NCI-H1092 (cell line): ENCODE measurements around the gene TRIM61.
"Not testable (repeated sequence)": the region's sequence is repeated elsewhere in the genome, so short reads cannot be mapped to it uniquely, and the experiment has no call there.

Experiments used
- DNase-seq: peaks from one replicate; lab custom pipeline; 2025; lab: John Stamatoyannopoulos, UW

TRIM61 gene

GRCh38 chr4:164956766-164957643, 20.5 kb downstream of the TRIM61 start:
- DNase-seq, result no peak

- no peak for DNase-seq
These were observed 22.2 kb downstream of the TRIM61 start for GRCh38 chr4:164955107-164955805.

- no peak for DNase-seq
These were observed 24.9 kb downstream of the TRIM61 start for GRCh38 chr4:164952551-164952950.

DNA sequence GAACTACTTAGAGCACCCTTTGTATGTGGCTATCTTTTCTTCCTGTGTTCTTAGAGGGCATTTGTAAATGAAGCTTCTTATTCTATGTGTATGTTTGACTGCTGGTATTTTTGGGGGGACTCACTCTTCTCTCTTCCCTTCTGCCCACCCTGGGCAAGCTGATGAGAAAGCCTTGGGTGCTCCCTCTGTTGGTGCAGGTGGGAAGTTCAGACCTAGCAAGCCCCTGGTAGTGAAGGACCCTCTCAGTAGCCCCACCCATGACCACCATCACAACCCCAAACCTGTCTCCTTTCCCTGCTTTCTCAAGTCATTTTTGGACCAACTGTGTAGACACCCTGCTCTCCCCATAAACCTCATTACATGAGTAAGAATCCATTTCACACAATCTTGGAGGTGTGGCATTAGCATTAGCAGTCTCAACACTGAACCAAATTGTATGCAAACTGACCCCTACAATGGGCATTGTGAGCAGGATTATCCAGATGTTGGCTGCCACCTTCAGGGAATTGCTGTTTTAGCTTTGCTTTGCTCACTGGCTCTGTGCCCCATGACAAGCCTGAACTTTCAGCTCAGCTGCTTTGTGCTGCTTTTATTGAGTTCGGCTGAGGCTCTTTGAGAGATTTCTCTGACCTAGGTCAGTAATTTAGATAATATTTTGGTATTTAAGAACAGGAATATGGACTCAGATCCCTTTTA, 27.9 kb downstream of the TRIM61 start:
- no peak for DNase-seq

DNA sequence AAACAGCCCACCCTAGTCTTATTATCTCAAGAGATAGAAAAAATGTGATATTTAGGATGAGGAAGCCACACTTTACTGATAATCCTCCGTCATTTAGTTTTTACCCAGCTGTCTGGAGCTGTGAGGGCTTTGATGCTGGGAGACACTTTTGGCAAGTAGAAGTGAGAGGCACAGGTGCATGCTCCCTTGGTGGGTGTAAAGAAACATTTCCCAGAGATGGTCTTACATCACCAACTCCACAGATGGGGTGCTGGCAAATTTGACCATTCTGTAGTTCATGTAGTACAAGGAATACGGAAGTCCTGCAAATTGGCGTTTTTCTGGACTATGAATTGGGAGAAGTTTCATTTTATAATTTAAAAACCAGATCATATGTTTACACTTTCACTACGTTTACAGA, 28.5 kb downstream of the TRIM61 start:
- DNase-seq, result no peak

DNA sequence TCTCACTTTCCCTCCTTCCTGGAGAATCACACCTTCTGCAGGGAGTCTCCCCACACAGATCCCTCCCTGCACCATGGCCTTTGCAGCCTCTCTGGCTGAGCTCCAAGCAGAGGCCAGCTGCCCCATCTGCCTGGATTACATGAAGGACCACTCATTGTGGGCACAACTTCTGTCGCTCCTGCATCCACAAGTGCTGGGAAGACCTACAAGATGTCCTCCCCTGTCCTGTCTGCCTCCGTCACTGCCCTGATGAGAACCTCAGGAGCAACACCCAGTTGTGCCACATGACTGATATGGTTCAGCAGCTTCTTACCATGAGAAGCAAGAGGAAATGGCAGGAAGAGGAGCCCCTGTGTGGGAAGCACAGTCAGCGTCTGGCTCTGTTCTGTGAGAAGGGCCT, 29.5 kb downstream of the TRIM61 start:
- not testable (repeated sequence) for DNase-seq

DNA sequence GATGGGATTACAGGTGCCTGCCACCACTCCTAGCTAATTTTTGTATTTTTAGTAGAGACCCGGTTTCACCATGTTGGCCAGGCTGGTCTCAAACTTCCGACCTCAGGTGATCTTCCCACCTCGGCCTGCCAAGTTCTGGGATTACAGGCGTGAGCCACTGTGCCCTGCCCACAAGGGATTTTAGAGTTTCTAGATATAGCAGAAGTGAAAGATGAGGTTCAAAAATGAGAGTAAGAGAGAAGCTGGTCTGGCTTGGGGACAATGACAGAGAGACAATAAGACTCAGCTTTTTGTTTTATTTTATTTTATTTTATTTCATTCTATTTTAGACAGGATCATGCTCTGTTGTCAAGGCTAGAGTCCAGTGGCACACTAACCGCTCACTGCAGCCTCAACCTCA, 30.6 kb downstream of the TRIM61 start:
- no peak for DNase-seq

- no peak for DNase-seq
These were observed 32.3 kb downstream of the TRIM61 start for GRCh38 chr4:164945146-164945545.

DNA sequence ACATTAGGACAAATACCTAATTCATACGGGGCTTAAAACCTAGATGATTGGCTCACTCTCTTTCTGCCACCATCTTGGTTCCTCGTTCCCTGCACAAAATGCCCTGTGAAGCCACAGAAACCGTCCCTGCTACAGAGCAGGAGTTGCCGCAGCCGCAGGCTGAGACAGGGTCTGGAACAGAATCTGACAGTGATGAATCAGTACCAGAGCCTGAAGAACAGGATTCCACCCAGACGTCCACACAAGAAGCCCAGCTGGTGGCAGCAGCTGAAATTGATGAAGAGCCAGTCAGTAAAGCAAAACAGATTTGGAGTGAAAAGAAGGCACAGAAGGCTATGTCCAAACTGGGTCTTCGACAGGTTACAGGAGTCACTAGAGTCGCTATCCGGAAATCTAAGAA, 34.3 kb downstream of the TRIM61 start:
- DNase-seq, result no peak

- no peak for DNase-seq
These were observed 39.7 kb downstream of the TRIM61 start for GRCh38 chr4:164937576-164938270.

DNA sequence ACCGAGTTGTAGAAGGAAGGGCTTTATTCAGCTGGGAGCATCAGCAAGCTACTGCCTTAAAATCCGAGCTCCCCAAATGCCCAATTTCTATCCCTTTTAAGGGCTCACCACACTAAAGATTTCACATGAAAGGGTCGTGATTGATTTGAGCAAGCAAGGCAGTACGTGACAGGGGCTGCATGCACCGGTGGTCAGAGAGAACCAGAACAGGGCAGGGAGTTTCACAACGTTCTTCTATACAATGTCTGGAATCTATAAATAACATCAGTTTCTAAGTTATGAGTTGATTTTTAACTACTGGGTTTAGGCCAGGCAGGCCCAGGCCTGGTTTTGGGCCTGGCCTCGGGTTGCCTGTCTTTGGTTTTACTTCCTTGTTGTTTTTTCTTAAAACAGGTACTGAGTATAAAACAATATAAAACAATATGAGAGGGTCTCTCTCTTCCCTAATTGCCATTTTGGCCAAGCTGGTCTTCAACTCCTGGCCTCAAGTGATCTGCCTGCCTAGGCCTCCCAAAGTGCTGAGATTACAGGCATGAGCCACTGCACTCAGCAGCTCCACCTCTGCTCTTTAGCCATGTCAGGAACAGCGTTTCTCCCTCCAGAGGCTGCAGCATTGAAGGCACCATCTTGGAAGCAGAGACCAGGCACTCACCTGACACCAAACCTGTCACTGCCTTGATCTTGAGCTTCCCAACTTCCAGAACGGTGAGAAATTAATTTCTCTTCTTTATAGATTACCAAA, 41.4 kb downstream of the TRIM61 start:
- DNase-seq, result not testable (repeated sequence)

- DNase-seq, result no peak
These were observed 42.1 kb downstream of the TRIM61 start for GRCh38 chr4:164935363-164935762.

- no peak for DNase-seq
These were observed 44.2 kb downstream of the TRIM61 start for GRCh38 chr4:164933244-164933643.

- no peak for DNase-seq
These were observed 45.7 kb downstream of the TRIM61 start for GRCh38 chr4:164931551-164932324.

DNA sequence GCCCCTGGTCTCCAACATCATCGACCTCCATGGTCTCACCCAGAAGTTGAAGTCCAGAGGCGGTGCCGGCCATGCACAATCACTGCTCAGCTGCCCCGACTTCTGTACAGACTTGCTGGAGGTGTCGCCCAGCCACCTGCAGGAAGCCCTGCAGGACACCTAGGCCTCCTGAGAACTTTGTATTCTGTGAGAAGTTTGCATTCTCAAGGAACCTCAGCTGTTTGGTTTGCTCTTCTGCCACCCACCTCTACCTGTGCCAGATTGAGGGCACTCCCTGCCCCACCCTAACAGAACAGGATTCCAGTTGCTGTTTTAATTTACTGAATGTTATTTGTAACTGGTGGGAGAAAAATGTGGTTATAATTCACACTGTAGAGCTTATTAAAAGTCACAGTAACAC, 46.8 kb downstream of the TRIM61 start:
- no peak for DNase-seq

DNA sequence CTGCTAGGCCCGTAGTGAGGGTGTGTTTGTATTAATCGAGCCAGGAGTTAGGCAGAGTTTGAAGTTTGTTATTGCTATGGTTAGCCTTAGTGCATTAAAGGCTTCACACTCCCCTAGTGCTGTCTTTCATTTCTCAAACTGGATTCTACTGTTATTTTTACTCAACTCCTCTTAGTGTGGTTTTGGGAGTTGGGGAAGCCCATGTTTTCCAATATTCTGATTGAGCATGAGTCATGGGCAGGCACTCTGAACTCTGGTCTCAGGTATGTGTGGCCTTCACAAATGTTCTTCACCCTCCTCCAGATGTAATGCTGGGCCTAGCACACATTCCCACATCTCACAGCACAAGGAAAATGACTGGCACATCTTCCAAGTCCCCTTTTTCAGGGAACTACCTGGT, 50.4 kb downstream of the TRIM61 start:
- not testable (repeated sequence) for DNase-seq

DNA sequence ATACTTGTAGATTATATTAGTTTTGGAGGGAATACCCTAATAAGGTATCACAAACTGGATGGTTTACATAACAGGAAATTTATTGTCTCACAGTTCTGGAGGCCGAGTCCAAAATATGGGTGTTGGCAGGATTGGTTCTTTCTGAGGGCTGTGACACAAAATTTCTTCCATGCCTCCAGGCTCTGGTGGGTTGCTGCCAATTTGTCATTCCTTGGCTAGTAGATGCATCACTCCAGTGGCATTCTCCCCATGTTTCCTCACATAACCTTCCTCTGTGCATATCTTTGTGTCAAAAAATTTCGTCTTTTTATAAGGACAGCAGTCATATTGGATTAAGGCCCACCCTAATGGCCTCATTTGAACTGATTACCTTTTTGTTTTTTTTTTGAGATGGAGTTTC, 51.2 kb downstream of the TRIM61 start:
- no peak for DNase-seq

DNA sequence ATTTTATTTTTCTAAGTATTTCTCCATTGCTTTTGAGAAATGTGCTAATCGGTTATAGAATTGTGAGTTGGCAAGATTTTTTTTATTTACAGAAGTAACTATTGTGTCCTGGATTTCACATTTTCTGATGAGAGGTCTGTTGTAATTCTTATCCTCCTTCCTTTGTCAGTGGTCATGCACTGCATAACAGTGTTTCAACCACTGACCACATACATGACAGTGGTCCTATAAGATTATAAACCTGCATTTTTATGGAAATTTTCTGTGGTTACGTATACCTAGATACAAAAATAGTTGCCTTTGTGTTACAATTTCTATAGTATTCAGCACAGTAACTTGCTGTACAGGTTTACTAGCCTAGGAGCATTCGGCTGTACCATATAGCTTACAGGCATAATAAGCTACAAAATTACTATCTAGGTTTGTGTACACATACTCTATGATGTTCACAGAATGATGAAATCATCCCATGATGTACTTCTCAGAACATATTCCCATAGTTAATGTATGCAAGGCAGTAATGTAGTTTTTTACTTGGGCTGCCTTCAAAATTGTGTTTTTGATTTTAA, 52.7 kb downstream of the TRIM61 start:
- no peak for DNase-seq

DNA sequence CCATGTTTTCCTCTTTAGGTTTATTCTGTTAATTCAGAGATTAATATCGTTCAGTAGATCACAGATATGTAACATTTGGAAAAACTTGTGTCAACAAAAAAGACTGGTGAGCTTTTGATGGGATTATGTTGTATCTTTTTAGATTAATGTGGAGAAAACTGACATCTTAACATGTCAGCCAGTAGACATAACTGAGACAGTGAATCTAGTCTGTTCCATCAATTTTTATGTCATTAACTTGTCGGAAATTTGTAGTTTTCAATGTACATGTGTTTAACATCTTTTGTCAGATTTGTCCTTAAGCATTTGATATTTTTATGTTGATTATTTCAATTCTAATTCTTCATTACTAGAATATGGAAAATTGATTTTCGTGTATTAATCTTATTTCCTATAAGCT, 58.5 kb downstream of the TRIM61 start:
- no peak for DNase-seq
